Measurements from ENCODE around the gene WRAP73.

DNA sequence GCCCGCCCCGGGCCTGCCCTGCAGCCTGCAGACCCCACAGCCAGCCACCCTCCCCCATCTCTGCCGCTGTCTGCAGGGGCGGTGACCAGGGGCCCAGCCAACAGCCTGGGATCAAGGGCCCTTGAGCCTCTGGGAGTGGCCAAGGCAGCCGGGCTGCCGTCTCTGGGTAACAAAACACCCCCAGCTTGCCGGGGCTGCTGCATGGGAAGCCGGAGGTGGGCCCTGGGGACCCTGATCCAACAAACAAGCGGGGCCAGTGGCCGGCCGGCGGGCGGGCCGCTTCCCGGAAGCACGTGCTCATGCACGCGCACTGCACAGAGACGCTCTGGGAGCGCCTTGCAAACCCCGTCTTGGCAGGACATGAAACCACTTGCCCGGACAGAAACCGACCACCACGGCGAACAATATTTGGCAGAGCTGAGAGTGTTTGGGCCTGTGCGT is 51.8 kb downstream of the WRAP73 start:
- TF ChIP-seq, protein P1, sequence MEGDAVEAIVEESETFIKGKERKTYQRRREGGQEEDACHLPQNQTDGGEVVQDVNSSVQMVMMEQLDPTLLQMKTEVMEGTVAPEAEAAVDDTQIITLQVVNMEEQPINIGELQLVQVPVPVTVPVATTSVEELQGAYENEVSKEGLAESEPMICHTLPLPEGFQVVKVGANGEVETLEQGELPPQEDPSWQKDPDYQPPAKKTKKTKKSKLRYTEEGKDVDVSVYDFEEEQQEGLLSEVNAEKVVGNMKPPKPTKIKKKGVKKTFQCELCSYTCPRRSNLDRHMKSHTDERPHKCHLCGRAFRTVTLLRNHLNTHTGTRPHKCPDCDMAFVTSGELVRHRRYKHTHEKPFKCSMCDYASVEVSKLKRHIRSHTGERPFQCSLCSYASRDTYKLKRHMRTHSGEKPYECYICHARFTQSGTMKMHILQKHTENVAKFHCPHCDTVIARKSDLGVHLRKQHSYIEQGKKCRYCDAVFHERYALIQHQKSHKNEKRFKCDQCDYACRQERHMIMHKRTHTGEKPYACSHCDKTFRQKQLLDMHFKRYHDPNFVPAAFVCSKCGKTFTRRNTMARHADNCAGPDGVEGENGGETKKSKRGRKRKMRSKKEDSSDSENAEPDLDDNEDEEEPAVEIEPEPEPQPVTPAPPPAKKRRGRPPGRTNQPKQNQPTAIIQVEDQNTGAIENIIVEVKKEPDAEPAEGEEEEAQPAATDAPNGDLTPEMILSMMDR (IDR thresholded peaks at IDR 0.05): no peak
- TF ChIP-seq POLR2A (IDR thresholded peaks at IDR 0.05) (no peak), EP300 (IDR thresholded peaks at IDR 0.05) (no peak)
